Astrocyte of the spinal cord (primary cell): Measurements from ENCODE around the gene ZNF532.
"Not testable (repeated sequence)": the region's sequence is repeated elsewhere in the genome, so short reads cannot be mapped to it uniquely, and the experiment has no call there.

ENCODE experiments used
- DNase-seq: peaks from one replicate; pipeline ENCODE4 v3.0.0; 2011; ENCODE audit warnings: low read depth, low spot score
- H3K4me3 ChIP-seq: 2 replicates; pipeline ENCODE4 v1.5.1; 2011; ENCODE audit warnings: low read depth, mild to moderate bottlenecking, low read length, moderate library complexity
- CTCF ChIP-seq: IDR thresholded peaks from 2 replicates; pipeline ENCODE4 v1.5.1; 2012; ENCODE audit warnings: low read depth, mild to moderate bottlenecking, low read length, inconsistent platforms
- in situ Hi-C: cut with HindIII; loops from 2 replicates; pipeline ENCODE4 v1.10.0; 2017; ENCODE audit warnings: low sequenced_read_pairs

The ZNF532 gene

GRCh38 chr18:58848685-58849084 is 16.0 kb upstream of the ZNF532 start:
- no peak for TF ChIP-seq CTCF
- in situ Hi-C loops: no loop called here
- no peak overlapping the region for H3K4me3 ChIP-seq
- DNase-seq: no peak

GRCh38 chr18:58850786-58851469 is 13.7 kb upstream of the ZNF532 start:
- TF ChIP-seq CTCF: no peak
- no peak for DNase-seq
- in situ Hi-C loops: no loop called here
- H3K4me3 ChIP-seq: no peak overlapping the region

GRCh38 chr18:58851856-58852255 is 12.8 kb upstream of the ZNF532 start:
- DNase-seq: no peak
- H3K4me3 ChIP-seq: no peak overlapping the region
- in situ Hi-C loops: no loop called here
- TF ChIP-seq CTCF: no peak

GRCh38 chr18:58852629-58853028 is 12.0 kb upstream of the ZNF532 start:
- in situ Hi-C loops: no loop called here
- DNase-seq: no peak
- H3K4me3 ChIP-seq: no peak overlapping the region
- no peak for TF ChIP-seq CTCF

- no peak for TF ChIP-seq CTCF
- DNase-seq: no peak
- no peak overlapping the region for H3K4me3 ChIP-seq
- in situ Hi-C loops: no loop called here
These were observed 11.1 kb upstream of the ZNF532 start for GRCh38 chr18:58853561-58853960.

GRCh38 chr18:58855521-58855920 is 9.2 kb upstream of the ZNF532 start:
- H3K4me3 ChIP-seq, in situ Hi-C loops, DNase-seq: not testable (repeated sequence)

- H3K4me3 ChIP-seq: no peak overlapping the region
- DNase-seq: no peak
- in situ Hi-C loops: no loop called here
- no peak for TF ChIP-seq CTCF
These were observed 7.8 kb upstream of the ZNF532 start for GRCh38 chr18:58856881-58857280.
